Upper lobe of left lung (tissue), 4 donors: Measurements from ENCODE around the gene MALRD1.

Source experiments
- CTCF ChIP-seq, 6 experiments: fragments of 450-650 bp in 4 of 6; fragments of 200-600 bp in 2 of 6; sonication (generic) in 2 of 6; IDR thresholded peaks; one replicate each; pipeline ENCODE4 v1.5.1; 2016 to 2019; ENCODE audit warnings: antibody characterized with exemption in 6 of 6
- EP300 ChIP-seq, 4 donors: sonication (generic); formaldehyde crosslinking; IDR thresholded peaks; one replicate each; pipeline ENCODE4 v1.5.1; 2017; ENCODE audit warnings: antibody characterized with exemption in 4 of 4, control low read depth in 2 of 4
- POLR2A ChIP-seq, 4 donors: fragments of 450-650 bp; IDR thresholded peaks; one replicate each; pipeline ENCODE4 v1.5.1; 2016 to 2017; ENCODE audit warnings: antibody characterized with exemption in 4 of 4, mild to moderate bottlenecking in 2 of 4
- POLR2AphosphoS5 ChIP-seq, 2 donors: sonication (generic); formaldehyde crosslinking; IDR thresholded peaks; one replicate each; pipeline ENCODE4 v1.5.1; 2017; ENCODE audit warnings: antibody characterized with exemption in 2 of 2

GRCh38 chr10:19772972-19773371 is 724.4 kb downstream of the MALRD1 start:
- TF ChIP-seq CTCF (IDR thresholded peaks at IDR 0.05) (no peak), EP300 (IDR thresholded peaks at IDR 0.05) (no peak), POLR2A (IDR thresholded peaks at IDR 0.05) (no peak), POLR2AphosphoS5 (IDR thresholded peaks at IDR 0.05) (no peak)
